Measurements from ENCODE around the gene VARS2.

VARS2 gene

DNA sequence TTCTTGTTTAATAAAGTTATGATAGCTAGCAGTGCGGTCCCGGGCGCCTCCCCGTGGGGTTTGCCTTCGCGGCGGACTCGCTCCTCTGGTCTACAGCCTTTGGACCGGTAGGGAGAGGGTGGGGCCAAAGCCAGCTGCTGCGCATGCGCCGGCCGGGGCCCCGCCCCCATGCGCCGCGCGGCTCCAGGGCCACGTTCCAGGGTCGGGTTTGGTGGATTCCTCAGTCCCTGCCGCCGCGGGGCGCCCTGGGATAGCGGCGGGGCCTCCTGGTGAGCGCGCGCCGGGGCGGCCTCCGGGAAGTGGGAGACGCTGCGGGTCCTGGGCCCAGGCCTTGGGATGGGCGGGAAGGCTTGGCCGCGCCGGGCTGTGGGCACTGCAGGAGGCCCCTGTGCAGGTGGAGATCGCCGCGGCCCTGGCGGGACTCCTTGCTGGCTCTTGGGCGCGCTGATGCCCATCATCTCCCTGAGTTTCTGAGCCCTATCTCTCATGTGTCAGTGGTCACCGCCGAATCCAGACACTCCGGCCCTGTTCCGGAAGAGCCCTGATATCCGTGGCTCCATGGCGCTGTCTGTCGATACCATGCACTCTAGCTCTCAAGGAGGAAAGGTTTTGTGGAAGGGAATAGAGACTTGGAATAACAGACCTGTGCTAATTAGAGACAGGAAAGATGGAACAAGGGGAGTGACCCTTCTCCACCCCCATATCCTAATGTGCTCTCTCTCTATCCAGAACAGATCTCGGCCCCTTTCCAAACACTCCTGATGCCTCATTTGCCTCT, at the start of gene VARS2:
Gene VARS2 (plus strand): TSS at position 163 of the 778 bp plus-strand sequence. CDS start 599 bp downstream, at position 762.
- Histone ChIP-seq H3K4me1 (ENCODE audit: control insufficient read depth, insufficient read depth, low read length) (peaks cover 6% of the 10 kb centered on the region), H3K36me3 (ENCODE audit: control insufficient read depth in 2 of 2, insufficient read depth in 1 of 2, low read length in 2 of 2) (peaks cover 30 to 82% of the 10 kb centered on the region in 2 experiments), H3K4me3 (ENCODE audit: low read depth, low read length) (peak within 1 kb of the TSS; percentile 45), H3K27ac (ENCODE audit: extremely low read depth, low read depth, low read length) (peak within 1 kb of the TSS; percentile 85), H3K9me3 (ENCODE audit: control insufficient read depth, insufficient read depth, low read depth, low read length) (no peaks in the 10 kb centered on the region)
- ChIA-PET POLR2A (interaction anchor here (0.7 to 2.9 kb wide), 17 partner anchors 9 to 343 kb away, joined by 3 to 24 read pairs (median 3); partner anchors contain the start of genes ABCF1, DDR1, FLOT1 and IER3), CTCF (interaction anchor here (0.6 to 9.9 kb wide), 36 partner anchors 8 to 453 kb away, joined by 3 to 206 read pairs (median 5); partner anchors contain the start of gene MUCL3)
- TF ChIP-seq ZNF433 (tag by site-specific recombination; IDR thresholded peaks at IDR 0.05; ENCODE audit: low read depth) (no peak), ZNF658 (tag by site-specific recombination; IDR thresholded peaks at IDR 0.05) (no peak), HOXD13 (CRISPR knock-in tag; IDR thresholded peaks at IDR 0.05; ENCODE audit: borderline replicate concordance) (no peak), ZSCAN23 (tag by site-specific recombination; IDR thresholded peaks at IDR 0.05) (no peak), ZBTB7A (tag by site-specific recombination; IDR thresholded peaks at IDR 0.05; ENCODE audit: low read depth) (no peak), ZNF324 (tag by site-specific recombination; IDR thresholded peaks at IDR 0.05) (0 out of 2 replicates have a peak, but pooled peaks have one; percentile 23), ZNF792 (tag by site-specific recombination; IDR thresholded peaks at IDR 0.05) (no peak), ZNF391 (tag by site-specific recombination; IDR thresholded peaks at IDR 0.05; ENCODE audit: borderline replicate concordance, low read depth) (0 out of 2 replicates have a peak, but pooled peaks have one; percentile 16), ZIC2 (tag by site-specific recombination; IDR thresholded peaks at IDR 0.05) (peak; percentile 94), OVOL3 (tag by site-specific recombination; IDR thresholded peaks at IDR 0.05) (peak; percentile 65; the same call in 1 of the 2 replicates), ZNF701 (tag by site-specific recombination; IDR thresholded peaks at IDR 0.05) (no peak), ZNF677 (tag by site-specific recombination; IDR thresholded peaks at IDR 0.05) (0 out of 2 replicates have a peak, but pooled peaks have one; percentile 14), ZNF423 (tag by site-specific recombination; IDR thresholded peaks at IDR 0.05) (peak; percentile 100), ZNF335 (tag by site-specific recombination; conservative IDR thresholded peaks at IDR 0.05) (peak; percentile 68), IKZF3 (tag by site-specific recombination; IDR thresholded peaks at IDR 0.05) (peak; percentile 99), ZNF19 (tag by site-specific recombination; IDR thresholded peaks at IDR 0.05; ENCODE audit: low read depth) (no peak), ZBTB1 (tag by site-specific recombination; IDR thresholded peaks at IDR 0.05) (no peak), GLIS2 (tag by site-specific recombination; IDR thresholded peaks at IDR 0.05) (peak; percentile 81), ZNF843 (tag by site-specific recombination; IDR thresholded peaks at IDR 0.05) (peak; percentile 49; the same call in 1 of the 2 replicates), ZFP69B (tag by site-specific recombination; IDR thresholded peaks at IDR 0.05) (peak; percentile 62), ZNF660 (tag by site-specific recombination; IDR thresholded peaks at IDR 0.05) (peak; percentile 81), ZNF521 (tag by site-specific recombination; IDR thresholded peaks at IDR 0.05) (no peak), ZBTB26 (tag by site-specific recombination; optimal IDR thresholded peaks at IDR 0.05) (peak; percentile 88), KLF9 (tag by site-specific recombination; IDR thresholded peaks at IDR 0.05; ENCODE audit: low read depth) (peak; percentile 81), ZNF501 (tag by site-specific recombination; IDR thresholded peaks at IDR 0.05) (peak; percentile 92), ZFHX2 (tag by site-specific recombination; conservative IDR thresholded peaks at IDR 0.05) (peak; percentile 23; the same call in 1 of the 2 replicates), ZNF571 (tag by site-specific recombination; IDR thresholded peaks at IDR 0.05) (no peak)
- TF ChIP-seq, protein P1, sequence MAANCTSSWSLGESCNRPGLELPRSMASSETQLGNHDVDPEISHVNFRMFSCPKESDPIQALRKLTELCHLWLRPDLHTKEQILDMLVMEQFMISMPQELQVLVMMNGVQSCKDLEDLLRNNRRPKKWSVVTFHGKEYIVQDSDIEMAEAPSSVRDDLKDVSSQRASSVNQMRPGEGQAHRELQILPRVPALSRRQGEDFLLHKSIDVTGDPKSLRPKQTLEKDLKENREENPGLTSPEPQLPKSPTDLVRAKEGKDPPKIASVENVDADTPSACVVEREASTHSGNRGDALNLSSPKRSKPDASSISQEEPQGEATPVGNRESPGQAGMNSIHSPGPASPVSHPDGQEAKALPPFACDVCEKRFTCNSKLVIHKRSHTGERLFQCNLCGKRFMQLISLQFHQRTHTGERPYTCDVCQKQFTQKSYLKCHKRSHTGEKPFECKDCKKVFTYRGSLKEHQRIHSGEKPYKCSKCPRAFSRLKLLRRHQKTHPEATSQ (tag by site-specific recombination; IDR thresholded peaks at IDR 0.05) = peak; percentile 70; the same call in 1 of the 2 replicates
- TF ChIP-seq, protein P2, sequence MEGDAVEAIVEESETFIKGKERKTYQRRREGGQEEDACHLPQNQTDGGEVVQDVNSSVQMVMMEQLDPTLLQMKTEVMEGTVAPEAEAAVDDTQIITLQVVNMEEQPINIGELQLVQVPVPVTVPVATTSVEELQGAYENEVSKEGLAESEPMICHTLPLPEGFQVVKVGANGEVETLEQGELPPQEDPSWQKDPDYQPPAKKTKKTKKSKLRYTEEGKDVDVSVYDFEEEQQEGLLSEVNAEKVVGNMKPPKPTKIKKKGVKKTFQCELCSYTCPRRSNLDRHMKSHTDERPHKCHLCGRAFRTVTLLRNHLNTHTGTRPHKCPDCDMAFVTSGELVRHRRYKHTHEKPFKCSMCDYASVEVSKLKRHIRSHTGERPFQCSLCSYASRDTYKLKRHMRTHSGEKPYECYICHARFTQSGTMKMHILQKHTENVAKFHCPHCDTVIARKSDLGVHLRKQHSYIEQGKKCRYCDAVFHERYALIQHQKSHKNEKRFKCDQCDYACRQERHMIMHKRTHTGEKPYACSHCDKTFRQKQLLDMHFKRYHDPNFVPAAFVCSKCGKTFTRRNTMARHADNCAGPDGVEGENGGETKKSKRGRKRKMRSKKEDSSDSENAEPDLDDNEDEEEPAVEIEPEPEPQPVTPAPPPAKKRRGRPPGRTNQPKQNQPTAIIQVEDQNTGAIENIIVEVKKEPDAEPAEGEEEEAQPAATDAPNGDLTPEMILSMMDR (tag by site-specific recombination; IDR thresholded peaks at IDR 0.05) = peak; percentile 70
- TF ChIP-seq, protein P3, sequence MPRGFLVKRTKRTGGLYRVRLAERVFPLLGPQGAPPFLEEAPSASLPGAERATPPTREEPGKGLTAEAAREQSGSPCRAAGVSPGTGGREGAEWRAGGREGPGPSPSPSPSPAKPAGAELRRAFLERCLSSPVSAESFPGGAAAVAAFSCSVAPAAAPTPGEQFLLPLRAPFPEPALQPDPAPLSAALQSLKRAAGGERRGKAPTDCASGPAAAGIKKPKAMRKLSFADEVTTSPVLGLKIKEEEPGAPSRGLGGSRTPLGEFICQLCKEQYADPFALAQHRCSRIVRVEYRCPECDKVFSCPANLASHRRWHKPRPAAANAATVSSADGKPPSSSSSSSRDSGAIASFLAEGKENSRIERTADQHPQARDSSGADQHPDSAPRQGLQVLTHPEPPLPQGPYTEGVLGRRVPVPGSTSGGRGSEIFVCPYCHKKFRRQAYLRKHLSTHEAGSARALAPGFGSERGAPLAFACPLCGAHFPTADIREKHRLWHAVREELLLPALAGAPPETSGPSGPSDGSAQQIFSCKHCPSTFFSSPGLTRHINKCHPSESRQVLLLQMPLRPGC (tag by site-specific recombination; IDR thresholded peaks at IDR 0.05) = peak; percentile 53; the same call in 1 of the 2 replicates
- TF ChIP-seq, protein P4, sequence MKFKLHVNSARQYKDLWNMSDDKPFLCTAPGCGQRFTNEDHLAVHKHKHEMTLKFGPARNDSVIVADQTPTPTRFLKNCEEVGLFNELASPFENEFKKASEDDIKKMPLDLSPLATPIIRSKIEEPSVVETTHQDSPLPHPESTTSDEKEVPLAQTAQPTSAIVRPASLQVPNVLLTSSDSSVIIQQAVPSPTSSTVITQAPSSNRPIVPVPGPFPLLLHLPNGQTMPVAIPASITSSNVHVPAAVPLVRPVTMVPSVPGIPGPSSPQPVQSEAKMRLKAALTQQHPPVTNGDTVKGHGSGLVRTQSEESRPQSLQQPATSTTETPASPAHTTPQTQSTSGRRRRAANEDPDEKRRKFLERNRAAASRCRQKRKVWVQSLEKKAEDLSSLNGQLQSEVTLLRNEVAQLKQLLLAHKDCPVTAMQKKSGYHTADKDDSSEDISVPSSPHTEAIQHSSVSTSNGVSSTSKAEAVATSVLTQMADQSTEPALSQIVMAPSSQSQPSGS (tag by site-specific recombination; IDR thresholded peaks at IDR 0.05; ENCODE audit: low read depth) = no peak
